ENCODE results near the gene NRSN1.

Gene NRSN1

GRCh38 chr6:24125980-24126379 lies at the start of gene NRSN1:
TSS of gene NRSN1 (plus strand) at chr6:24126215. CDS start at chr6:24134328, 8,113 bp downstream.
- no peak for DNase-seq (ENCODE audit: low read depth in 2 of 2)

- no peak for DNase-seq (ENCODE audit: low read depth in 2 of 2)
These were observed 47.8 kb upstream of the NRSN1 start for GRCh38 chr6:24078200-24078599.

- no peak for DNase-seq (ENCODE audit: low read depth in 2 of 2)
These were observed 46.9 kb upstream of the NRSN1 start for GRCh38 chr6:24079076-24079475.

- no peak for DNase-seq (ENCODE audit: low read depth in 2 of 2)
These were observed 45.3 kb upstream of the NRSN1 start for GRCh38 chr6:24080711-24081110.

- no peak for DNase-seq (ENCODE audit: low read depth in 2 of 2)
These were observed 36.3 kb upstream of the NRSN1 start for GRCh38 chr6:24089736-24090135.

- DNase-seq (ENCODE audit: low read depth in 2 of 2) = no peak
These were observed 33.6 kb upstream of the NRSN1 start for GRCh38 chr6:24092407-24092806.

GRCh38 chr6:24093381-24093780 lies 32.6 kb upstream of the NRSN1 start:
- DNase-seq (ENCODE audit: low read depth in 2 of 2) = no peak

GRCh38 chr6:24099181-24099580 lies 26.8 kb upstream of the NRSN1 start:
- no peak for DNase-seq (ENCODE audit: low read depth in 2 of 2)

GRCh38 chr6:24100024-24100769 lies 25.8 kb upstream of the NRSN1 start:
- no peak for DNase-seq (ENCODE audit: low read depth in 2 of 2)

GRCh38 chr6:24100770-24101155 lies 25.3 kb upstream of the NRSN1 start:
- DNase-seq (ENCODE audit: low read depth in 2 of 2) = no peak

GRCh38 chr6:24105191-24105590 lies 20.8 kb upstream of the NRSN1 start:
- no peak for DNase-seq (ENCODE audit: low read depth in 2 of 2)

- DNase-seq (ENCODE audit: low read depth in 2 of 2) = no peak
These were observed 19.7 kb upstream of the NRSN1 start for GRCh38 chr6:24106291-24106690.

- no peak for DNase-seq (ENCODE audit: low read depth in 2 of 2)
These were observed 18.7 kb upstream of the NRSN1 start for GRCh38 chr6:24107294-24107693.

GRCh38 chr6:24108056-24108455 lies 18.0 kb upstream of the NRSN1 start:
- no peak for DNase-seq (ENCODE audit: low read depth in 2 of 2)

- DNase-seq (ENCODE audit: low read depth in 2 of 2) = no peak
These were observed 15.6 kb upstream of the NRSN1 start for GRCh38 chr6:24110417-24110816.

- no peak for DNase-seq (ENCODE audit: low read depth in 2 of 2)
These were observed 12.1 kb upstream of the NRSN1 start for GRCh38 chr6:24113891-24114290.

GRCh38 chr6:24117021-24117420 lies 9.0 kb upstream of the NRSN1 start:
- no peak for DNase-seq (ENCODE audit: low read depth in 2 of 2)

GRCh38 chr6:24122139-24122538 lies 3.9 kb upstream of the NRSN1 start:
- no peak for DNase-seq (ENCODE audit: low read depth in 2 of 2)

- no peak for DNase-seq (ENCODE audit: low read depth in 2 of 2)
These were observed 674 bp downstream of the NRSN1 start for GRCh38 chr6:24126586-24127192.

- no peak for DNase-seq (ENCODE audit: low read depth in 2 of 2)
These were observed 1.3 kb downstream of the NRSN1 start for GRCh38 chr6:24127316-24127715.

- DNase-seq (ENCODE audit: low read depth in 2 of 2) = no peak
These were observed 5.7 kb downstream of the NRSN1 start for GRCh38 chr6:24131751-24132150.

GRCh38 chr6:24139080-24139479 lies 13.1 kb downstream of the NRSN1 start:
- no peak for DNase-seq (ENCODE audit: low read depth in 2 of 2)

- DNase-seq (ENCODE audit: low read depth in 2 of 2) = no peak
These were observed 13.6 kb downstream of the NRSN1 start for GRCh38 chr6:24139639-24140038.

- DNase-seq (ENCODE audit: low read depth in 2 of 2) = no peak
These were observed 14.6 kb downstream of the NRSN1 start for GRCh38 chr6:24140591-24140990.

All from stimulated activated CD8-positive, alpha-beta memory T cell treated with anti-CD3 and anti-CD28 coated beads, Interleukin-7, amount 100 ng/mL, for 1 hour (primary cell).